Left renal cortex interstitium (tissue), 4 donors: ENCODE results near the gene MED17. TPM values are rescaled to one million over a fixed set of nuclear protein-coding genes. Genes with fewer than 3 reads are reported as not detected.
"Not testable (repeated sequence)": the region's sequence is repeated elsewhere in the genome, so short reads cannot be mapped to it uniquely, and the experiment has no call there.

ENCODE experiments used
- DNase-seq, 4 donors: peaks; one replicate each; pipeline ENCODE4 v3.0.0-alpha.2; 2013; ENCODE audit warnings: low read depth in 4 of 4, low spot score in 2 of 4, missing footprints in 1 of 4
- polyA plus RNA-seq, 4 donors: library from polyadenylated mRNA; unstranded; fragments of 120-200 nt; gene quantifications; one replicate each; pipeline ENCODE4 v1.2.1, GENCODE V29; 2013; ENCODE audit not compliant: insufficient read length in 4 of 4

The MED17 gene, protein sequence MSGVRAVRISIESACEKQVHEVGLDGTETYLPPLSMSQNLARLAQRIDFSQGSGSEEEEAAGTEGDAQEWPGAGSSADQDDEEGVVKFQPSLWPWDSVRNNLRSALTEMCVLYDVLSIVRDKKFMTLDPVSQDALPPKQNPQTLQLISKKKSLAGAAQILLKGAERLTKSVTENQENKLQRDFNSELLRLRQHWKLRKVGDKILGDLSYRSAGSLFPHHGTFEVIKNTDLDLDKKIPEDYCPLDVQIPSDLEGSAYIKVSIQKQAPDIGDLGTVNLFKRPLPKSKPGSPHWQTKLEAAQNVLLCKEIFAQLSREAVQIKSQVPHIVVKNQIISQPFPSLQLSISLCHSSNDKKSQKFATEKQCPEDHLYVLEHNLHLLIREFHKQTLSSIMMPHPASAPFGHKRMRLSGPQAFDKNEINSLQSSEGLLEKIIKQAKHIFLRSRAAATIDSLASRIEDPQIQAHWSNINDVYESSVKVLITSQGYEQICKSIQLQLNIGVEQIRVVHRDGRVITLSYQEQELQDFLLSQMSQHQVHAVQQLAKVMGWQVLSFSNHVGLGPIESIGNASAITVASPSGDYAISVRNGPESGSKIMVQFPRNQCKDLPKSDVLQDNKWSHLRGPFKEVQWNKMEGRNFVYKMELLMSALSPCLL
- 10 to 100 TPM; 31.1 to 49.1 (median 45.9) TPM for polyA plus RNA-seq

DNA sequence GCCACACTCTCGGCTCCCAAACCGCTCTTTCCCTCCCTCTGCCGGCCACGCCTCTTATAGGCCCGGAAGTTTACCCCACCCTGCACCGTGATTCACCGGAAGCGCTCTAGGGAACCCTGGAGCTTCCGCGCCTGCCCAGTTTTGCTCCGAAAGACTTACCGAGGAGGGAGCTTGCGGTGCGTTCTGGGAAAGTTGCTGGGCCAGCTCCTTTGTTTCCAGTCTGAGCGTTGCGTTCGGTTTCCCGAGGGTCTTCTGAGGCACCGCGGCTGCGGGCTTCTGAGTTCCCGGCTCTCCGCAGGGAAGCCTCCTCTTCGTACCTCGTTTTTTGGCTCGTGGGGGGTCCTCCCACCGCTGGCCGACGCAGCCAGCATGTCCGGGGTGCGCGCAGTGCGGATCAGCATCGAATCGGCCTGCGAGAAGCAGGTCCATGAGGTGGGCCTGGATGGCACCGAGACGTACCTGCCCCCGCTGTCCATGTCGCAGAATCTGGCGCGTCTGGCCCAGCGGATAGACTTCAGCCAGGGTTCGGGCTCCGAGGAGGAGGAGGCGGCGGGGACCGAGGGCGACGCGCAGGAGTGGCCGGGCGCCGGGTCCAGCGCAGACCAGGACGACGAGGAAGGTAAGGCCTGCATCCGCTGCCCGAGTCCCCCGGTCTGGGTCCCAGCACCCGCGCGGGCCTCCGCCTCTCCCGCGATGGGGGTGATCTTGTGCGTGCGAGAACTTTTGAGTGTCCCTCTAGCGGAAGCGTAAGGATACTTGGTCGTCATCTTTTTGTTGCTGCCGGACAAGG is at the start of gene MED17:
TSS of gene MED17 (plus strand) at position 138 of the 790 bp plus-strand sequence. CDS start at position 370, 232 bp downstream.
- DNase-seq = peak; percentile 79 to 94 (median 90)

DNA sequence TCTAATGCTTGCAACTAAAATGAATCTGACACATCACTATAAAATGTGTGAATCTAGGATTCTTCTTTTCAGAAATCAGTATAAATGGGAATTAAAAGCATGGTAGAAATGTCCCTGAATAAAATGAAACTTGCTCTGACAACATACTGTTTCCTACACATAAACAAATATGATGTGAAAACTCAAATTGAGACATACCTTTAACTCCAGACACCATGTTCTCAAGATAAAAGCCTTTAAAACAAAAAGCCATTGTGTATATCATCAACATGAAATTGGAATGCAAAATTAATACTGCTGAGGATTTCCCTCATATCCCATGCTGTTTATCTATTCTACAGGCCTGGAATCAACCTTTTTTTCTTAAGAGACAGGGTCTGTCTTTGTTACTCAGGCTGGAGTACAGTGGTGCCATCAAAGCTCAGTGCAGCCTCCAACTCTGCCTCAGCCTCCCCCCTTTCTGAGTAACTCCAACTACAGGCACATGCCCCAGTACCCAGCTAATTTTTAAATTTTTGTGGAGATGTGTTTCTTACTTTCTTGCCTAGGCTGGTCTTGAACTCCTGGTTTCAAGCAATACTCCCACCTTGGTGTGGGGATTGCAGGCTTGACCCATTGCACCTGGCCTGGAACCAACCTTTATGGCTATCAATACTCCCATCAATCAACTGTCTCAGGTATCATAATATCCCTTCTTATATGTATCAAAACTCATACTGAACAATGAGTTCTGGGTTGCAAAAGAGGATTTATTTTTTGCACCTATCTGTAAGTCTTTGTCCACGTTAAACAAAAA is 49.5 kb upstream of the MED17 start:
- DNase-seq = no peak

DNA sequence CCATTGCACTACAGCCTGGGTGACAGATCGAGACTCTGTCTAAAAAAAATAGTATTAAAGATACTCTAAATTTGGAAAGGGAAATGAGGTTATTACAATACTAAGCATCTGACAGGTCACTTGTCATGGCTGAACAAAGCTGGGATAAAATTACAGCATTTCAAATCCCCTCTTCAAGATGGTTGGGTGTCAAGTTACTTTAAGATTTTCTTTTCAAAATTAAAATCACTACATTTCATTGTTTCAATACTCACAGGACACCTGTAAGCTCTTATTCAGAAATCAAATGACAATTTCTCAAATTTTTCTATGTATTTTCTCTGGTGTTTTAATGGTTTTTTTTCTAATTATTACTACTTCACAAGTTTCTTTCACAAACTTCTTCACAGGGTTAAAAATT is 48.5 kb upstream of the MED17 start:
- no peak for DNase-seq

DNA sequence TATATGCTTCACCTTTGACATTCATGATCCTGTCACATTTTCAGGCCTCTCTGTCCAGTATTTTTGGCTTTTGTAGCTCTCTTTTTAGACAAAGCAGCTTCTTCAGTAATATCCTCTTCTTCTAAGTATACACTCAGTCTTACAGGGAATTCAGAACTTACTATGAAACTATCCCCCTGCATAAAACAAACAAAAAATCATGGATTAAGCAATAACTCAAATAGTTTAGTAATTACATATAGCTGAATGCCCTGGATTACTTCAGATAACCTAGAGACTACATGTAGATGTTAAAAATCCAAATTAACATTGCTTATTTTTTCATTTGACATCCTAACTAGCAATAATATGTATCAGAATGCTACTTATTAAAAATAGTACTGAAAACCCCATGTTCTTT is 48.0 kb upstream of the MED17 start:
- DNase-seq = no peak

DNA sequence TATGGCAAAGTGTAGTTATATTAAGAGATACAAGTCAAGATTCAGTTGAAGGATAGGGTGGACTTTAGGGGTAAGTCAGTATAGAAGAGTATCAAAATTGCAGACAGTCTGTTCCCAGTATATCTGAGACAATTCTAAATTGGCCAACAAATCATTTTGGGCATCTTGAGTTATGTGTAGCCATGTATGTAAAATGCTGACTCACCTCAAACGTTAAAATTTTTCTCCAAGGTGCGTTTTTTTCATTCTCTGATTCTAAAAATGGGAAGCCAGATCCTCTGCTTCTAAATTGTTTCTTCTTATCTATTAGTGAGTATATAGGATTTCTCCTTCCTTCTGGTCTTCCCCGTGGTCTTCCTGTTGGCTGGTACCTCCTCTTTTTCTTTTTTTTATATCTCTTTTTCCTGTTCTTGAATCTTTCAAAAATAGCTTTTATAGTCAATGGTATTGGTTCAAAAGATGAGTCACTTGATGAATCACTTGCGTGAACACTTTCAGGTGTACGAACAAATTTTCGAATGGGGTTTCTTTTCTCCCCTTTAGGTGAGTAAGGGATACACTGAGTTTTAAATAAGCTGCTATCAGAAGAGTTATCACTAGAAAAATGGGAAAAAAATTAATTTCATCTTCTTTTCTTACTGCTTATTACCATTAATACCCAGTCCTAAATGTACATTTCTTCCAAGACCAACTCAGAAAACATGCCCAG is 46.0 kb upstream of the MED17 start:
- no peak for DNase-seq

DNA sequence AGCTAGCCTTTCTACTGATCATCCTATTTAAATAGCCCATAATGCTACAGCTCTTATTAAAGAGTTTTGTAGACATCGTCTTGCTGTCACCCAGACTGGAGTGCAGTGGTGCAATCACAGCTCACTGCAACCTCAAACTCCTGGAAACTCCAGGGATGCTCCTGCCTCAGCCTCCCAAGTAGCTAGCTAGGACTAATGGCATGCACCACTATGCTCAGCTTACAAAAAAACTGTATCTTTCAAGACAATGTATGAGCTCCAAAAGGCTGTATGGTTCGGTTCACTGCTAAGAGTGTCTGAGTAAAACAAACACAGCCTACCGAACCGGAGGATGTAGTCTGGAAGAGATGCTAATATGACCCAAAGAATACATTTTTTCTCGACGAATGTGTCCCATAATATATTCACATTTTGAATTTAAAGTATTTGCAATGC is 45.4 kb upstream of the MED17 start:
- DNase-seq = no peak

DNA sequence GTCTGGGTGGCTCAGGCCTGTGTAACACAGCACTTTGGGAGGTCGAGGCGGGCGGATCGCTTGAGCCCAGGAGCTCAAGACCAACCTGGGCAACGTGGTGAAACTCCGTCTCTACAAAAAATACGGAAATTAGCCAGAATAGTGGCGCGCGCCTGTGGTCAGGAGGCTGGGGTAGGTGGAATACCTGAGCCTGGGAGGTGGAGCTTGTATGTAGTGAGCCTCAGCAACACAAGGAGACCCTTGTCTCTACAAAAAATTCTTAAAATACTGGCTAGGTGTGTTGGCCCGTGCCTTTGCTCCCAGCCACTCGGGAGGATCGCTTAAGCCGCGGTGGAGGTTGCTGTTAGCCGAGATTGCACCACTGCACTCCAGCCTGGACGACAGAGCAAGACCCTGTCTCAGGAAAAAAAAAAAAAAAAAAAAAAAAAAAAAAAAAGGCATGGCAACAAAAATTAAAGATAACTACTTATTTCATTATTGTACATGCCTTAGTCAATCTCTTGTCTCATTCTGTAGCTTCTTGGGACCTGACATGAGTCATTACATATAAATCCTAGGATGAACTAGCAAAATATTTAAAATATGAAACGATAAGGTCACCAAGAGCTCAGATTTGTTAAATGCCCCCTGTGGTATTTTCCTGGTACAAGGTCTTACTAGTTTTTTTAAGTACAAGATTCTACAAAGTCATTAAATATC is 43.9 kb upstream of the MED17 start:
- DNase-seq = no peak

DNA sequence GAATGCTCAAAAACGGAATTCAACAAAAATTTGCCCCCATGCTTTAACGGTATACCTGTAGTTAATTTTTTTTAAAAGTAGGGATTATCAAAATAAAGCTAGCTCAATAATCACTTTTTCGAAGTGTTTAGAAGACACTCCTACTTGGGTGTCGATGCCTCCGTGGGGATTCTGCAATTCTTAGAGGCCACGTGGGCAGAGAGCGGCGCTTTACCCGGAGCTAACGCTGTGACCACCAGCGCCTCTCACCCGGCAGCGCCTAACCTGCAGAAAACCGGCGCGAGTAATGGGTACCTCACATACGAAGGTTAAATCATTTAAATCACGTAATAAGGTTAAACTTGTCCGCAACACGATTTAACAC is 43.4 kb upstream of the MED17 start:
- peak; percentile 20 to 43 (median 34) for DNase-seq

DNA sequence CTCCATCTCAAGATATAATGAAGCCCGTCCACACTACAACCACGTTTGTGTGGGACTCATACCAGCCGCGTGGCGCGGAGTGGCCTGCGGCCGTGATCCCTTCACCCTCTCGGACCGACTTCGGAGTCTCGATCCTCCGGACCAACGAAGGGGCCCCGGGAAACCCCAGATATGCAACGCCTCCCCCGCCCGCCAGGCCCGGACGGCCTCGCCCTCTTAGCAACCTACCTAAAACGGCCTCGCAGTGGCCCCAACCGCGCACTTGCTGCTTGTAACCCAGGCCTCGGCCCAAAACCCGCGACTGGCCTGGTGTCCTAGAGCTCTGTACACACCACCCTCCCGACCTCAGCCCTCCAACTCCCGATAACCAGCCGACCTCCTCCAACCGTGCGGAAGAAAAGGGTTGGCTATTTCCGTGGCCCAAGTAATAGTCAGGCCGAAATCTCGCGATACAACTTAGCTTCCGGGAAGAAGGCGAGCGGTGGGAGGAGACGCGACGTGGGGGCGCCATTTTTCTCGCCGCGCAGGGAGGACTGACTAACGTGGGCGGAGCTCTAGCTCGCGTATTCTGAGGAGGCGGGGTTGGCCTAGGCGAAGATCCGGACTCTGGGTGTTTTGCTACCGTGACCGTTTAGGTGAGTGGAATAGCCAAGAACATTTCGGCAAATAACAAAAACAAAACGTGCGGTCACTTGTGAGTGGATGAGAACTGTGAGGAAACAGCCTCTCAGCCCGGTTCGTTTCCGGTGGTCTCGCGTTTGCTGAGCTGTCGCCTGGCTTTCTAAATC is 42.8 kb upstream of the MED17 start, which contains the start of the genes C11orf54 and TAF1D:
TSS of gene C11orf54 (plus strand) at position 579 of the 788 bp plus-strand sequence. CDS start 5,722 bp downstream, outside the sequence.
TSS of gene TAF1D (minus strand) at position 402 of the 788 bp plus-strand sequence. CDS start 2,191 bp downstream, outside the sequence.
- peak; percentile 93 to 99 (median 97) for DNase-seq

DNA sequence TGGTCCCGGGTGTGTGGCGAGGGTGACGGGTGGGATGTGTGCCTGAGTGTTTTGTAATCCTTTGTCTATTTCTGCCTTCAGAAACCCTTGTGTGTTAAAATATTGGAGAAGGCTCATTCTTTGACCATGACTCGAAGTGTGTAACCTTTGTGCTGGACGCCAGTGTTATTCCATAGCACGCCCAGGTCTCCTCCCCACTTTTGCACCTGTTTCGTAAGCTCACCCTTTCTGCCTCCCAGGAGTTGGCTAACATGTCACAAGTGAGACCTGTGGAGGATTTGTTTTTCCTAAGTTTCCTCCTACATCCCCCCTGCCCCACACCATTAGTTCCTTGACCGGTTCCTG is 42.2 kb upstream of the MED17 start:
- peak in 2 of 4 donors; percentile 43 to 87 for DNase-seq

DNA sequence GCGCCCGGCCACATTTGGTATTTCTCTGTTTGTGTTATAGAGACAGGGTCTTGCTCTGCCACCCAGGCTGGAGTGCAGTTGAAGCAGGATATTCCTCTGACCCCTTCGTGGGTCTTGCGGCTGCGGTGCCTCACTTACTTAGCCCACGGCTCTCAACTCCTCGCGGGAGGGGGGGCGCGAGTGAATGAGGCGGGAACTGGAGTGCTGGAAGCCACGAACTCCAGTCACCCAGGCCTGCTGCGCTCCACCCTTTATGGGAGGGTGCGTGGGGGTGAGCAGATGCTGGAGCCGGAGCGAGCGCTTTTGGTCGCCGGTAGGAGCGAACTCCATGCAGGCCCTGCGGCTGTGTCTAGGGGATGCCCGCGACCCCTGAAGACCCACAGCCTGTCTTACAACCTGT is 40.8 kb upstream of the MED17 start:
- no peak for DNase-seq

DNA sequence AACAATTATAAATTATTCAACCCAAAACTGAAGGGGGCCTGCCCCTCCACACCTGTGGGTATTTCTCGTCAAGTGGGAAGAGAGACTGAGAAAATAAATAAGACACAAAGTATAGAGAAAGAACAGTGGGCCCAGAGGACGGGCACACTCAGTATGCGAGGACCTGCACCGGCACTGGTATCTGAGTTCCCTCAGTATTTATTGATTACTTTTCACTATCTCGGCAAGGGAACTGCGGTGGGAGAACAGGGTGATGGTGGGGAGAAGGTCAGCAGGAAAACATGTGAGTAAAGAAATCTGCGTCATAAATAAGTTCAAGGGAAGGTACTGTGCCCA is 39.4 kb upstream of the MED17 start:
- no peak for DNase-seq

DNA sequence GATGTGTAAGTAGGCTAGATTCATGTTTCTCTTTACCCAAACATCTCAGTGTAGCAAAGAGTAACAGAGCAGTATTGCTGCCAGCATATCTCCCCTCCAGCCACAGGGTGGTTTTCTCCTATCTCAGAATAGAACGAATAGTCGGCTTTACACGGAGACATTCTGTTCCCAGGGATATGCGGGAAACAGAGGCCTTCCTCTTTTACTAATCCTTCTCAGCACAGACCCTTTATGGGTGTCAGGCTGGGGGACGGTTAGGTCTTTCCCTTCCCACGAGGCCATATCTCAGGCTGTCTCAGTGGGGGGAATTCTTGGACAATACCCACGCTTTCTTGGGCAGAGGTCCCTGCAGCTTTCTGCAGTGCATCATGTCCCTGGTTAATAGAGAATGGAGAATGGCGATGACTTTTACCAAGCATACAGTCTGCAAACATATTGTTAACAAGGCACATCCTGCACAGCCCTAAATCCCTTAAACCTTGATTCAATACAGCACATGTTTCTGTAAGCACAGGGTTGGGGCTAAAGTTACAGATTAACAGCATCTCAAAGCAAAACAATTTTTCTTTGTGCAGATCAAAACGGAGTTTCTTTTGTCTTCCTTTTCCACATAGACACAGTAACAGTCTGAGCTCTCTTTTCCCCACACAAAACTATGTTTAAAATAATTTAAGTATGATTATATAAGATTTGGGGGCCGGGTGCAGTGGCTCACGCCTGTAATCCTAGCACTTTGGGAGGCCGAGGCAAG is 38.9 kb upstream of the MED17 start:
- not testable (repeated sequence) for DNase-seq

DNA sequence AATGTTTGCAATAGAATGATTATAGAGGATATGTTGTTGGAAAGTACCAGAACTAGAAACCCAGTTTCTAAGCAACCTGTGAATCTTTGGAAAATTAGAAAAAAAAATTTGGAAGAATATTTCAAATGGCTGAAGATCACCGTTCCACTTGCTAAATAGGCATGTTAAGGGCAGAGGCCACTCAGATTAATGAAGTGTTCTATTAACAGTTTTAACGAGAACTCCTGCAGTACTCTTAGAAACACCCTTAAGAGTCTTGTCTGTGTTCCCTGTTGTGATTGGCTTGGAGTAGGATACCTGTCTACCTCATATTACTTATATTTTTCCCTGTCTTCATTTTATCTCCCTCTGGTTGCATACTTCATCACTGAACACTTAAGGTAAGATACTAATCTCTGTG is 38.0 kb upstream of the MED17 start:
- no peak for DNase-seq

DNA sequence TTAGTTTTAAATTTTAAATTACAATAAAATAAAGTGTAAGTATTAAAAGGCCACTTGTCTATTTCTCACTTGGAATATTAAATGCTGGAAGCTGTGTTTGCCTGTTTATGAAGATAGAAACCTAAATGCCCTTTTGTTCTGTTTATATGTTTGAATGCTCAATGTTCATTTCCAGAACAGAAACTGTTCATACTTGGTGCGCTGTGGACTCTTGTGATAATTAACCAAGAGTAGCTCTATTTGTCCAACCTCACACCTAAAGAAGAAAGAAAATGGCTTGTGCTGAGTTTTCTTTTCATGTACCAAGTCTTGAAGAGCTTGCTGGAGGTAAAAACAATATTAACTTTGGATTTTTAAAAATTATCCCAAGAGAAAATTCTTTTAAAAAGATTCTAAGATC is 37.0 kb upstream of the MED17 start:
- no peak for DNase-seq

DNA sequence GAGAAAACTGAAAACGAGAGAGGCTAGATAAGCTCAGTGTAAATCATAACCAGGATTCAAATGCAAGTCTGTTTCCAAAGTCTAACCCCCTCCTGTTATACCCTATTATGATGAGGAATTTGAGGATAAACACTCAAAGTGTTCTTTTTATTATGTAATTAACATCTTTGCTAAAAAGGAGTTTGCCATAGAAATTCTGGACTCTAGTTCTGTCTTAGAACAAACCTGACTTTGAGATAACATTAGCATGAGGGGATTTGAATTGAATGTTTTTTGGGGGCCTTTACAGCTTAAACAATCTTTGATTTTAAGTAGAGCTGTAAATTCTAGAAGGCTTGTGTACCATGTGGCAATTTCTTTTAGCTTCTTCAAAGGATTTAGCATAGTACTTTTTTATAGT is 33.1 kb upstream of the MED17 start:
- DNase-seq = no peak

DNA sequence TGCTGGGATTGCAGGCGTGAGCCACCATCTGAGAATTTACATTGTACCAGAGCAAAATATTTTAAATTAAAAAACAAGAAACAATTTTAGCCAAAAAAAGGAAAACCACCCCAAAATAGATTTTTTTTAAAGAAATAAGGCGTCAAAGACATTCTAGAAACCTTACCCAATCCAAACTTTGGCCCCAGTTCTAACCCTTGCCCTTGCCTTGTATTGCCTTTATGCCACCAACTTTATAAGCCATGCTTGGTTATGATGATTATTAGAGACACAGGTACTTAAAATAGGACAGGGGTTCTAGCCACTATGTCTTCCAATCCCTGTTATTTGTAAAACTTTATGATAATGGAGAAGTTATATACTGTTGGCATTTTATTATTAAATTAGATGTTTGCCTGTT is 30.8 kb upstream of the MED17 start:
- DNase-seq = no peak

DNA sequence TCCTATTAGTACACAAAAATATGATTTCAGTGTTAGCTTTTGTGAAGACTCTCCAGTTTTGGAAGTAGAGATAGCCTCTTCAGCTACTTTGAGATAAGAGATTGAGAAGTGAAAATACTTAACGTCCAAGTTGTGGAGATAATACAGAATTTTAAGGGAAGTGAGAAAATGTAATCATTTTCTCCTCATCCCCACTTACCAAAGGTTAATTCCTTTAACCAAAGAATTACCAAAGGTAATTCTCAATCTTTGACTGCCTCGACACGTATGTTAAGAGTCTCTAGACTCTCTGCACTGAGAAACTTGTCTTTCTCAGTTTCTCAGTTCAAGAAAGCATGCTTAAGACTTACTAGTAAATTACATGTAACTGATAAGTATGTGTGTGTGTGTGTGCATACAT is 27.3 kb upstream of the MED17 start:
- no peak for DNase-seq
